ENCODE measurements around the gene DNAH11.

DNAH11 gene

DNA sequence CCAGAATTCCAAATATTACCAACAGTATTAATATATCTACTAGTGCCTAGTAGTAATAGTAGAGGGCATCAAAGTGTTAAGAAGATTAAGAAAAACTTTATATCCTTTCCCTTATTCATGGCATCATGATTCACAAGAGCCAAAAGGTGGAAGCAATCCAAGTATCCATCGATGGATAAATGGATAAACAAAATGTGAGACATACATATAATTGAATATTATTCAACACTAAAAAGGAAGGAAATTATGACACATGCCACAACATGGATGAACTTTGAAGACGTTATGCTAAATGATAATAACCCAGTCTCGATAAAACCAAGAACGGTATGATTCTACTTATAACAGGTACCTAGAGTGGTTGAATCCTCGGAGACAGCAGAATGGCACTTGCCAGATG is 379.8 kb downstream of the DNAH11 start:
- H2BK5ac ChIP-seq (ENCODE audit: low read depth, low read length, poor library complexity), result no peak overlapping the region
- no peak overlapping the region for H2BK12ac ChIP-seq (ENCODE audit: low read length)
- H4K91ac ChIP-seq (ENCODE audit: low read depth, low read length), result no peak overlapping the region
- H2BK120ac ChIP-seq (ENCODE audit: insufficient read depth, low read length, poor library complexity), result no peak overlapping the region
- no peak overlapping the region for H3K4me2 ChIP-seq (ENCODE audit: low read length)
- H3K27me3 ChIP-seq (ENCODE audit: insufficient read depth, low read length), result no peaks in the 10 kb centered on the region
- H3K36me3 ChIP-seq (ENCODE audit: control insufficient read depth in 1 of 2, insufficient read depth in 2 of 2, low read length in 2 of 2), result no peaks in the 10 kb centered on the region
- no peak overlapping the region for H3K4me3 ChIP-seq (ENCODE audit: low read depth, low read length)
- no peak overlapping the region for H4K8ac ChIP-seq (ENCODE audit: low read depth, low read length)
- no peaks in the 10 kb centered on the region for H3K79me2 ChIP-seq (ENCODE audit: control insufficient read depth, insufficient read depth, low read length, poor library complexity)
- no peaks in the 10 kb centered on the region for H3K4me1 ChIP-seq (ENCODE audit: control insufficient read depth in 1 of 2, insufficient read depth in 2 of 2, low read length in 2 of 2)
- no peak overlapping the region for H3K4ac ChIP-seq (ENCODE audit: low read depth, low read length)
- H3K79me1 ChIP-seq (ENCODE audit: low read length), result no peaks in the 10 kb centered on the region
- no peak overlapping the region for H3K14ac ChIP-seq (ENCODE audit: low read length)
- no peak overlapping the region for H3K18ac ChIP-seq (ENCODE audit: low read length)
- no peak overlapping the region for H4K12ac ChIP-seq (ENCODE audit: low read depth, low read length)
- no peak overlapping the region for H2AK5ac ChIP-seq (ENCODE audit: low read length)
- no peaks in the 10 kb centered on the region for H3K9me3 ChIP-seq (ENCODE audit: insufficient read depth, low read depth, low read length)
- H3K23ac ChIP-seq (ENCODE audit: low read length), result no peak overlapping the region
- no CpG with 5 or more reads among the region's 5 CpGs for WGBS (ENCODE audit: extremely low coverage, insufficient coverage, insufficient read length)
- H2AFZ ChIP-seq (ENCODE audit: insufficient read depth, low read length, poor library complexity), result no peak overlapping the region
- no peak for DNase-seq
- no peak overlapping the region for H3K27ac ChIP-seq (ENCODE audit: low read depth, low read length)
- H3K9ac ChIP-seq (ENCODE audit: low read length), result no peak overlapping the region

DNA sequence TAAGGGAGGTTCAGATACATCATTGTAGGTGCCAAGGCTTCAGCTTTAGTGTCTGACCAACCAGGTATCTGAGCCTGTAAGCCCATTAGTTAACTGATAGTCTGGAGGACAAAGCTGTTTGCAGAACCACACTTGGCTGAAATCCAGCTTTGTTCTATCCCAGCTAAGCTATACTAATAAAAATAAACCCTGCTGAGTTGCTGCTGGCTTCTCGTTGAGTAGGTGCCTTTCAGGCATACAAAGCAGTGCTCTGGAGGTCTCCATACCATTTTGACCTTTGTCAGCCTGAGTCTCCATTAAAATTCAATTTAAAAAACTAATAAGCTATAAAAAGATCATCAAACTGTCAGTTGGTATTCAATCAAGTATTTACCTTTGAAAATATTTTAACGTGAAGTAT is 380.8 kb downstream of the DNAH11 start:
- no peak overlapping the region for H3K23ac ChIP-seq (ENCODE audit: low read length)
- no peaks in the 10 kb centered on the region for H3K79me1 ChIP-seq (ENCODE audit: low read length)
- no peak overlapping the region for H2BK5ac ChIP-seq (ENCODE audit: low read depth, low read length, poor library complexity)
- no peak overlapping the region for H2BK120ac ChIP-seq (ENCODE audit: insufficient read depth, low read length, poor library complexity)
- DNase-seq, result no peak
- H4K91ac ChIP-seq (ENCODE audit: low read depth, low read length), result no peak overlapping the region
- H2AK5ac ChIP-seq (ENCODE audit: low read length), result no peak overlapping the region
- H3K4ac ChIP-seq (ENCODE audit: low read depth, low read length), result no peak overlapping the region
- H3K9ac ChIP-seq (ENCODE audit: low read length), result no peak overlapping the region
- no peak overlapping the region for H3K4me3 ChIP-seq (ENCODE audit: low read depth, low read length)
- no CpG with 5 or more reads among the region's 2 CpGs for WGBS (ENCODE audit: extremely low coverage, insufficient coverage, insufficient read length)
- H3K36me3 ChIP-seq (ENCODE audit: control insufficient read depth in 1 of 2, insufficient read depth in 2 of 2, low read length in 2 of 2), result no peaks in the 10 kb centered on the region
- no peak overlapping the region for H2BK12ac ChIP-seq (ENCODE audit: low read length)
- no peaks in the 10 kb centered on the region for H3K9me3 ChIP-seq (ENCODE audit: insufficient read depth, low read depth, low read length)
- H3K27ac ChIP-seq (ENCODE audit: low read depth, low read length), result no peak overlapping the region
- no peak overlapping the region for H4K12ac ChIP-seq (ENCODE audit: low read depth, low read length)
- no peak overlapping the region for H3K4me2 ChIP-seq (ENCODE audit: low read length)
- no peak overlapping the region for H3K14ac ChIP-seq (ENCODE audit: low read length)
- H4K8ac ChIP-seq (ENCODE audit: low read depth, low read length), result no peak overlapping the region
- H3K27me3 ChIP-seq (ENCODE audit: insufficient read depth, low read length), result no peaks in the 10 kb centered on the region
- no peaks in the 10 kb centered on the region for H3K4me1 ChIP-seq (ENCODE audit: control insufficient read depth in 1 of 2, insufficient read depth in 2 of 2, low read length in 2 of 2)
- no peak overlapping the region for H3K18ac ChIP-seq (ENCODE audit: low read length)
- no peak overlapping the region for H2AFZ ChIP-seq (ENCODE audit: insufficient read depth, low read length, poor library complexity)
- H3K79me2 ChIP-seq (ENCODE audit: control insufficient read depth, insufficient read depth, low read length, poor library complexity), result no peaks in the 10 kb centered on the region

DNA sequence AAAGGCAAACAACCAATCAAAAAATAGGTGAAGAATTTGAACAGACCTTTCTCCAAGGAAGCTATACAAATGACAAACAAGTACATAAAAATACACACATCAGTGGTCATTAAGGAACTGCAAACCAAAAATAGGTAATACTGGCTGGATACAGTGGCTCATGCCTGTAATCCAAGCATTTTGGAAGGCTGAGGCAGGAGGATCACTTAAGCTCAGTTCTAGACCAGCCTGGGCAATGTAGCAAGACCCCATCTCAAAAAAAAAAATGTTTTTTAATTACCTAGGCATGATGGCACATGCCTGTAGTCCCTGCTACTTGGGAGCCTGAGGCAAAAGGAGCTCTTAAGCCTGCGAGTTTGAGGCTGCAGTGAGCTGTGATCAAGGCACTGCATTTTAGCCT is 383.6 kb downstream of the DNAH11 start:
- Histone ChIP-seq H2BK12ac (ENCODE audit: low read length) (no peak overlapping the region), H3K4me2 (ENCODE audit: low read length) (no peak overlapping the region), H3K9me3 (ENCODE audit: insufficient read depth, low read depth, low read length) (no peaks in the 10 kb centered on the region), H3K79me1 (ENCODE audit: low read length) (no peaks in the 10 kb centered on the region), H3K4ac (ENCODE audit: low read depth, low read length) (no peak overlapping the region), H3K79me2 (ENCODE audit: control insufficient read depth, insufficient read depth, low read length, poor library complexity) (no peaks in the 10 kb centered on the region), H2AFZ (ENCODE audit: insufficient read depth, low read length, poor library complexity) (no peak overlapping the region), H3K36me3 (ENCODE audit: control insufficient read depth in 1 of 2, insufficient read depth in 2 of 2, low read length in 2 of 2) (no peaks in the 10 kb centered on the region), H3K27me3 (ENCODE audit: insufficient read depth, low read length) (no peaks in the 10 kb centered on the region), H3K18ac (ENCODE audit: low read length) (no peak overlapping the region), H3K9ac (ENCODE audit: low read length) (no peak overlapping the region), H2AK5ac (ENCODE audit: low read length) (no peak overlapping the region), H4K91ac (ENCODE audit: low read depth, low read length) (no peak overlapping the region), H3K14ac (ENCODE audit: low read length) (no peak overlapping the region), H2BK5ac (ENCODE audit: low read depth, low read length, poor library complexity) (no peak overlapping the region), H4K8ac (ENCODE audit: low read depth, low read length) (no peak overlapping the region), H3K27ac (ENCODE audit: low read depth, low read length) (no peak overlapping the region), H3K23ac (ENCODE audit: low read length) (no peak overlapping the region), H3K4me1 (ENCODE audit: control insufficient read depth in 1 of 2, insufficient read depth in 2 of 2, low read length in 2 of 2) (no peaks in the 10 kb centered on the region), H2BK120ac (ENCODE audit: insufficient read depth, low read length, poor library complexity) (no peak overlapping the region), H3K4me3 (ENCODE audit: low read depth, low read length) (no peak overlapping the region), H4K12ac (ENCODE audit: low read depth, low read length) (no peak overlapping the region)
- no CpG with 5 or more reads among the region's 1 CpG for WGBS (ENCODE audit: extremely low coverage, insufficient coverage, insufficient read length)
- DNase-seq, result no peak

DNA sequence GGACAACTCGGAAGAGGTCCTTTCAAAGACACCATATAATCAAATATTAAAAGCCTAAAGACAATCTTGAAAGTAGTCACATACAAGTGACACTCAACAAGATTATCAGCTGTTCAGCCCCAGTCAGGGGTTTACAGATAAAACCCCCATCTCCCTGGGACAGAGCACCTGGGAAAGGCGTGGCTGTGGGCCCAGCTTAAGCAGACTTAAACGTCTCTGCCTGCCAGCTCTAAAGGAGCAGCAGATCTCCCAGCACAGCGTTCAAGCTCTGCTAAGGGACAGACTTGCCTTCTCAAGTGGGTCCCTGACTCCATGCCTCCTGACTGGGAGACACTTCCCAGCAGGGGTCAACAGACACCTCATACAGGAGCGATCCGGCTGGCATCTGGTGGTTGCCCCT is 384.9 kb downstream of the DNAH11 start:
- Histone ChIP-seq H3K18ac (ENCODE audit: low read length) (no peak overlapping the region), H3K79me1 (ENCODE audit: low read length) (no peaks in the 10 kb centered on the region), H2BK12ac (ENCODE audit: low read length) (no peak overlapping the region), H3K23ac (ENCODE audit: low read length) (no peak overlapping the region), H4K12ac (ENCODE audit: low read depth, low read length) (no peak overlapping the region), H3K27ac (ENCODE audit: low read depth, low read length) (no peak overlapping the region), H2AK5ac (ENCODE audit: low read length) (no peak overlapping the region), H3K4me2 (ENCODE audit: low read length) (no peak overlapping the region), H3K4ac (ENCODE audit: low read depth, low read length) (no peak overlapping the region), H2AFZ (ENCODE audit: insufficient read depth, low read length, poor library complexity) (no peak overlapping the region), H2BK120ac (ENCODE audit: insufficient read depth, low read length, poor library complexity) (no peak overlapping the region), H3K4me1 (ENCODE audit: control insufficient read depth in 1 of 2, insufficient read depth in 2 of 2, low read length in 2 of 2) (no peaks in the 10 kb centered on the region), H4K8ac (ENCODE audit: low read depth, low read length) (no peak overlapping the region), H3K36me3 (ENCODE audit: control insufficient read depth in 1 of 2, insufficient read depth in 2 of 2, low read length in 2 of 2) (no peaks in the 10 kb centered on the region), H3K9me3 (ENCODE audit: insufficient read depth, low read depth, low read length) (no peaks in the 10 kb centered on the region), H3K79me2 (ENCODE audit: control insufficient read depth, insufficient read depth, low read length, poor library complexity) (no peaks in the 10 kb centered on the region), H3K14ac (ENCODE audit: low read length) (no peak overlapping the region), H3K4me3 (ENCODE audit: low read depth, low read length) (no peak overlapping the region), H2BK5ac (ENCODE audit: low read depth, low read length, poor library complexity) (no peak overlapping the region), H3K9ac (ENCODE audit: low read length) (no peak overlapping the region), H4K91ac (ENCODE audit: low read depth, low read length) (no peak overlapping the region), H3K27me3 (ENCODE audit: insufficient read depth, low read length) (no peaks in the 10 kb centered on the region)
- DNase-seq, result no peak
- WGBS (ENCODE audit: extremely low coverage, insufficient coverage, insufficient read length), result no CpG with 5 or more reads among the region's 6 CpGs

All from trophoblast cell (in vitro differentiated cells and primary cell).